ENCODE results near the gene SLC9A9. TPM values are rescaled to one million over a fixed set of nuclear protein-coding genes. Genes with fewer than 3 reads are reported as not detected.

SLC9A9 gene
- polyA plus RNA-seq, 1 donor = 6.3 TPM

- WGBS (ENCODE audit: insufficient coverage, low lambda C conversion rate) = 71% methylated on average over 1 of the region's 3 CpGs
- Histone ChIP-seq H3K27ac (ENCODE audit: low read length) (no peak overlapping the region), H3K4me3 (ENCODE audit: low read length) (no peak overlapping the region), H3K27me3 (ENCODE audit: control insufficient read depth, insufficient read depth, low read length) (no peaks in the 10 kb centered on the region), H3K4me1 (ENCODE audit: control insufficient read depth, insufficient read depth, low read length) (no peaks in the 10 kb centered on the region), H3K9me3 (ENCODE audit: control insufficient read depth, low read depth, low read length) (no peaks in the 10 kb centered on the region), H3K36me3 (ENCODE audit: control insufficient read depth, insufficient read depth, low read length) (no peaks in the 10 kb centered on the region)
- no peak for DNase-seq
Measured at GRCh38 chr3:143412084-143412483, 436.2 kb downstream of the SLC9A9 start.

- WGBS (ENCODE audit: insufficient coverage, low lambda C conversion rate) = 75% methylated on average over 1 of the region's 1 CpG
- H3K9me3 ChIP-seq (ENCODE audit: control insufficient read depth, low read depth, low read length) = no peaks in the 10 kb centered on the region
Measured at GRCh38 chr3:143410259-143410658, 438.0 kb downstream of the SLC9A9 start.

GRCh38 chr3:143408771-143409170 is 439.5 kb downstream of the SLC9A9 start:
- Histone ChIP-seq H3K4me1 (ENCODE audit: control insufficient read depth, insufficient read depth, low read length) (no peaks in the 10 kb centered on the region), H3K36me3 (ENCODE audit: control insufficient read depth, insufficient read depth, low read length) (no peaks in the 10 kb centered on the region), H3K27me3 (ENCODE audit: control insufficient read depth, insufficient read depth, low read length) (no peaks in the 10 kb centered on the region), H3K27ac (ENCODE audit: low read length) (no peak overlapping the region), H3K9me3 (ENCODE audit: control insufficient read depth, low read depth, low read length) (no peaks in the 10 kb centered on the region), H3K4me3 (ENCODE audit: low read length) (no peak overlapping the region)
- WGBS (ENCODE audit: insufficient coverage, low lambda C conversion rate) = 100% methylated on average over 2 of the region's 3 CpGs
- DNase-seq = no peak

More at GRCh38 chr3:143410259-143410658, 438.0 kb downstream of the SLC9A9 start:
- no peak for DNase-seq
- Histone ChIP-seq H3K36me3 (ENCODE audit: control insufficient read depth, insufficient read depth, low read length) (no peaks in the 10 kb centered on the region), H3K27me3 (ENCODE audit: control insufficient read depth, insufficient read depth, low read length) (no peaks in the 10 kb centered on the region), H3K4me1 (ENCODE audit: control insufficient read depth, insufficient read depth, low read length) (no peaks in the 10 kb centered on the region), H3K27ac (ENCODE audit: low read length) (no peak overlapping the region), H3K4me3 (ENCODE audit: low read length) (no peak overlapping the region)

GRCh38 chr3:143402602-143403001 is 445.7 kb downstream of the SLC9A9 start:
- no peak for DNase-seq
- no peaks in the 10 kb centered on the region for H3K9me3 ChIP-seq (ENCODE audit: control insufficient read depth, low read depth, low read length)
- H3K4me1 ChIP-seq (ENCODE audit: control insufficient read depth, insufficient read depth, low read length) = no peaks in the 10 kb centered on the region
- no peak overlapping the region for H3K27ac ChIP-seq (ENCODE audit: low read length)
- no peaks in the 10 kb centered on the region for H3K36me3 ChIP-seq (ENCODE audit: control insufficient read depth, insufficient read depth, low read length)
- no peaks in the 10 kb centered on the region for H3K27me3 ChIP-seq (ENCODE audit: control insufficient read depth, insufficient read depth, low read length)
- H3K4me3 ChIP-seq (ENCODE audit: low read length) = no peak overlapping the region

GRCh38 chr3:143396790-143397189 is 451.5 kb downstream of the SLC9A9 start:
- no peak overlapping the region for H3K4me3 ChIP-seq (ENCODE audit: low read length)
- no peaks in the 10 kb centered on the region for H3K4me1 ChIP-seq (ENCODE audit: control insufficient read depth, insufficient read depth, low read length)
- H3K36me3 ChIP-seq (ENCODE audit: control insufficient read depth, insufficient read depth, low read length) = no peaks in the 10 kb centered on the region
- no peaks in the 10 kb centered on the region for H3K27me3 ChIP-seq (ENCODE audit: control insufficient read depth, insufficient read depth, low read length)
- H3K27ac ChIP-seq (ENCODE audit: low read length) = no peak overlapping the region
- no peaks in the 10 kb centered on the region for H3K9me3 ChIP-seq (ENCODE audit: control insufficient read depth, low read depth, low read length)
- no CpG with 5 or more reads among the region's 1 CpG for WGBS (ENCODE audit: insufficient coverage, low lambda C conversion rate)
- DNase-seq = no peak

- H3K27me3 ChIP-seq (ENCODE audit: control insufficient read depth, insufficient read depth, low read length) = no peaks in the 10 kb centered on the region
- no peaks in the 10 kb centered on the region for H3K4me1 ChIP-seq (ENCODE audit: control insufficient read depth, insufficient read depth, low read length)
- peaks cover 4% of the 10 kb centered on the region for H3K9me3 ChIP-seq (ENCODE audit: control insufficient read depth, low read depth, low read length)
- no peak overlapping the region for H3K27ac ChIP-seq (ENCODE audit: low read length)
- DNase-seq = no peak
- no CpG with 5 or more reads among the region's 2 CpGs for WGBS (ENCODE audit: insufficient coverage, low lambda C conversion rate)
- H3K4me3 ChIP-seq (ENCODE audit: low read length) = no peak overlapping the region
- no peaks in the 10 kb centered on the region for H3K36me3 ChIP-seq (ENCODE audit: control insufficient read depth, insufficient read depth, low read length)
Measured at GRCh38 chr3:143389388-143389787, 458.9 kb downstream of the SLC9A9 start.

- no peak for DNase-seq
- Histone ChIP-seq H3K9me3 (ENCODE audit: control insufficient read depth, low read depth, low read length) (peaks cover 4% of the 10 kb centered on the region), H3K27ac (ENCODE audit: low read length) (no peak overlapping the region), H3K27me3 (ENCODE audit: control insufficient read depth, insufficient read depth, low read length) (no peaks in the 10 kb centered on the region), H3K36me3 (ENCODE audit: control insufficient read depth, insufficient read depth, low read length) (no peaks in the 10 kb centered on the region), H3K4me1 (ENCODE audit: control insufficient read depth, insufficient read depth, low read length) (no peaks in the 10 kb centered on the region), H3K4me3 (ENCODE audit: low read length) (no peak overlapping the region)
- WGBS (ENCODE audit: insufficient coverage, low lambda C conversion rate) = 100% methylated on average over 2 of the region's 2 CpGs
Measured at GRCh38 chr3:143387425-143387824, 460.8 kb downstream of the SLC9A9 start.

GRCh38 chr3:143384076-143384475 is 464.2 kb downstream of the SLC9A9 start:
- no peaks in the 10 kb centered on the region for H3K4me1 ChIP-seq (ENCODE audit: control insufficient read depth, insufficient read depth, low read length)
- H3K27me3 ChIP-seq (ENCODE audit: control insufficient read depth, insufficient read depth, low read length) = no peaks in the 10 kb centered on the region
- DNase-seq = no peak
- H3K4me3 ChIP-seq (ENCODE audit: low read length) = no peak overlapping the region
- WGBS (ENCODE audit: insufficient coverage, low lambda C conversion rate) = 100% methylated on average over 1 of the region's 2 CpGs
- no peak overlapping the region for H3K27ac ChIP-seq (ENCODE audit: low read length)
- no peaks in the 10 kb centered on the region for H3K36me3 ChIP-seq (ENCODE audit: control insufficient read depth, insufficient read depth, low read length)
- H3K9me3 ChIP-seq (ENCODE audit: control insufficient read depth, low read depth, low read length) = no peaks in the 10 kb centered on the region

GRCh38 chr3:143383421-143383820 is 464.8 kb downstream of the SLC9A9 start:
- Histone ChIP-seq H3K4me1 (ENCODE audit: control insufficient read depth, insufficient read depth, low read length) (no peaks in the 10 kb centered on the region), H3K27me3 (ENCODE audit: control insufficient read depth, insufficient read depth, low read length) (no peaks in the 10 kb centered on the region), H3K36me3 (ENCODE audit: control insufficient read depth, insufficient read depth, low read length) (no peaks in the 10 kb centered on the region), H3K9me3 (ENCODE audit: control insufficient read depth, low read depth, low read length) (no peaks in the 10 kb centered on the region), H3K27ac (ENCODE audit: low read length) (no peak overlapping the region), H3K4me3 (ENCODE audit: low read length) (no peak overlapping the region)
- no peak for DNase-seq

- no peak for DNase-seq
- H3K4me3 ChIP-seq (ENCODE audit: low read length) = no peak overlapping the region
- H3K4me1 ChIP-seq (ENCODE audit: control insufficient read depth, insufficient read depth, low read length) = no peaks in the 10 kb centered on the region
- H3K27ac ChIP-seq (ENCODE audit: low read length) = no peak overlapping the region
- no peaks in the 10 kb centered on the region for H3K36me3 ChIP-seq (ENCODE audit: control insufficient read depth, insufficient read depth, low read length)
- WGBS (ENCODE audit: insufficient coverage, low lambda C conversion rate) = 80% methylated on average over 1 of the region's 1 CpG
- no peaks in the 10 kb centered on the region for H3K9me3 ChIP-seq (ENCODE audit: control insufficient read depth, low read depth, low read length)
- H3K27me3 ChIP-seq (ENCODE audit: control insufficient read depth, insufficient read depth, low read length) = no peaks in the 10 kb centered on the region
Measured at GRCh38 chr3:143382816-143383215, 465.5 kb downstream of the SLC9A9 start.

- Histone ChIP-seq H3K36me3 (ENCODE audit: control insufficient read depth, insufficient read depth, low read length) (no peaks in the 10 kb centered on the region), H3K9me3 (ENCODE audit: control insufficient read depth, low read depth, low read length) (no peaks in the 10 kb centered on the region), H3K4me1 (ENCODE audit: control insufficient read depth, insufficient read depth, low read length) (no peaks in the 10 kb centered on the region), H3K27ac (ENCODE audit: low read length) (no peak overlapping the region), H3K27me3 (ENCODE audit: control insufficient read depth, insufficient read depth, low read length) (no peaks in the 10 kb centered on the region), H3K4me3 (ENCODE audit: low read length) (no peak overlapping the region)
- no peak for DNase-seq
Measured at GRCh38 chr3:143380449-143380848, 467.8 kb downstream of the SLC9A9 start.
